GM20431 (cell line): Measurements from ENCODE around the gene SLC25A51.
"Not testable (repeated sequence)": the region's sequence is repeated elsewhere in the genome, so short reads cannot be mapped to it uniquely, and the experiment has no call there.

Experiments used
- in situ Hi-C: fragments of 300-500 bp; cut with MseI, MboI; formaldehyde crosslinking; loops from one replicate; pipeline ENCODE4 v1.15.0; 2020; ENCODE audit warnings: low sequenced_read_pairs; ENCODE audit not compliant: unreplicated experiment

Gene SLC25A51

GRCh38 chr9:37909836-37910235, 5.9 kb upstream of the SLC25A51 start:
- in situ Hi-C loops: loop anchor here (25.0 kb wide), 3 partner anchors 252 to 452 kb away; no protein-coding TSS in a partner anchor

DNA sequence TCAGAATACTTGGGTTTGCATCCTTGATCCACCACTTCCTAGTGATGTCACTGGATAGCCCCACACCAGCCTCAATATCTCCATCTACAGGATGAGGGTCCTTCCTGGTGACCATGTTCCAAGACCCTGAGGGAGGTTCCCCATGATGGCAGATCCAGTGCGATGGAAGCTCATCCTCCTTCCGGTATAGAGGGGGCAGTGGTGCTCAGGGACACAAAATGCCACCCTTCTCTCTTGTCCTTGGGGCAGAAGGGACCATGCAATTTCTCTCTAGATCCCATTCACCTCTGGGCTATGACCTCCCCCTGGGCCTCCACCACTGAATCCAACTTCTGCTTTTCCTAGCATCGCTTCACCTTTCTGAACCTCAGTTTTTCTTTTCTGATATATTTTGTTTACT, 5.4 kb upstream of the SLC25A51 start:
- in situ Hi-C loops: loop anchor here (25.0 kb wide), 3 partner anchors 253 to 453 kb away; no protein-coding TSS in a partner anchor

GRCh38 chr9:37908698-37909186, 4.8 kb upstream of the SLC25A51 start:
- in situ Hi-C loops: loop anchor here (25.0 kb wide), 3 partner anchors 254 to 454 kb away; no protein-coding TSS in a partner anchor

- in situ Hi-C loops: loop anchor here (25.0 kb wide), 3 partner anchors 254 to 454 kb away; no protein-coding TSS in a partner anchor
Observed at GRCh38 chr9:37908283-37908682, 4.4 kb upstream of the SLC25A51 start.

- in situ Hi-C loops: loop anchor here (25.0 kb wide), 3 partner anchors 256 to 456 kb away; no protein-coding TSS in a partner anchor
Observed at GRCh38 chr9:37906312-37907239, 2.6 kb upstream of the SLC25A51 start.

DNA sequence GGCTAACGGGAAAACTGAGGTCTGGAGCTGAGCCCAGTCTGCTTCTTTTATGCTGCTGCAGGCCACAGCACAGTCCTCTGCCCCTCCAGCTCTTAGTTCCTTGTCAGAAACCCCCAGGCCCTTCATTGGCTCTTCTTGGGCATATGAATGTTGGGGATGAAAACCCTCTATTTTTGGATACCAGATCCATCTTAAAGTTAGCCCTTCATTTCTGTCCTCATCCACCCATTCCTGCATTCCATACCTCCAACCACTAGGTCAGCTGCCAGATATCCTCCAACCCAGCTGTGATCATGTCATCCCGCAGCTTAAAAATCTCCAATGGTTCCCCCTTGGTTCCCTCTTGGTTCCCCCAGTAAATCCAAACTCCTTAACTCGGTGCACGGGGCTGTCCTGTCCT, 1.8 kb upstream of the SLC25A51 start:
- in situ Hi-C loops: loop anchor here (25.0 kb wide), 3 partner anchors 257 to 457 kb away; no protein-coding TSS in a partner anchor

GRCh38 chr9:37905131-37905505, 1.2 kb upstream of the SLC25A51 start:
- in situ Hi-C loops: loop anchor here (25.0 kb wide), 3 partner anchors 257 to 457 kb away; no protein-coding TSS in a partner anchor

DNA sequence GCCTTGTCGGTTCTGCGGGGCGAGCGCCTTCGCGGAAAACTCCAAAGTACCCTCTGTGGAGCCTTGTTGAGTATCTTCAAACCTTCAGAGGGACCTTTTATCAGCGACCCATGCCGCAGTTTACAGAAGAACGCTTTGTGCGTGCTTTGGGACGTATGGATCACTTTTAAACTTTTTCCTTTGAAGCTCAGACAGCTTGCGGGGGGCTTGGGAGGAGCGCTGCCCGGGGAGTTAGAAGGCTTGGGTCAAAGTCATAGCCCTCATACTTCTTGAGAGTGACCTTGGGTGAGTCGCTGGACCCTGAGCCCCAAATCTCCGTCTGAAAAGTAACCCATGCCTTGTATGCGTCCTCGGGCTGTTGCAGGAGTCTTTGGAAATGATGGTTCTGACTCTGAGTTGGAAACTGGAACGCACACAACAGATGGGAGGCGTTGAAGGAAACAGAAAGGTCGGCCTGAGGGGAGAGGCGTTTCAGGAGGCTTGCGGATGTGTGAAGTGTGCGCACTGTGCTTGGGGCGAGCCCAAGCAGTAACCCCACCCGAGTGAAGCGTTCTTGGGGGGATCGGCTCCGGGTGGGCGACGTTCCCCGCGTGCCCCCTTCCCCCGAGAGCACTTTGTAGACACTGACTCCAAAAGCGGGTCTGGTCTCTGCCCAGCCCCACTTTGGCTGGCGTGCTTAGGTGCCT, 661 bp upstream of the SLC25A51 start:
- in situ Hi-C loops: loop anchor here (25.0 kb wide), 3 partner anchors 258 to 458 kb away; no protein-coding TSS in a partner anchor

DNA sequence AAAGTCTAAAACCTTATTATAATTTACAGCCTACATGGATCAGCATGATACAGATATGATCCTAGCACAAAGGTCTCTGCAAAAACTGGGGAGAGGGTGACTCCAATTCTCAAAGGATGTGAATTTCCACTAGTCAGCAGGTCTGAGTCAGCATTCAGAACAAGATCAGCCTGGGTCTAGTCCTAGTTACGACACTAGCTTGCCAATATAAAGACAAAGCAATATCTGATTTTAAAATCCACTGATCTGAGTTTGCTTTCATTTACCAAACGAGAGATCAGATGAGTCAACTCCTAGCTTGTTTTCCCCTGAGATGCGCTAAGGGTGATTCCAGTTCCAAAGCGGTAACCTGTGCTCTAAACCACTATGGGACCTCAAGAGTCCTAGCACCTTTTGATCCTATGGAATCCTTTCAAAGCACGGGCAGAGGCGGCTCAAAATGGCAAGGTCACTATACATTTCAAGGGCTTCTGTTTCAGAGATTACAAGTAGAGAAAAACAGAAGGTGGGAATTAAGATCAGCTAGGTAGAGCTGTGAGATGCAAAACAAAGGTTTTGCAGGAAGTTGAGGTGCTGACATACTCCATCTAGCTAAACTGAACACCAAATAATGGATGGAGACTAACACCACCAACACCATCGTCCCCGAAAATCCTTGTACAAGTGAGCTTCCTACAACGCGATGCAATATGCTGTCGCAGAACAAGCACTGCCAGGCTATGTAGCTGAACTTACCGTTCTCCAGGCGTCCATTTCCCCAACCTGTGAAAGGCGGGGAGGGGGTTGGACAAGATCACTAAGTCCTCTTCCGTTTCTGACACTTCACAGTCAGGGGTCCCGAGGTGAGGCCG, 906 bp downstream of the SLC25A51 start:
- in situ Hi-C loops: loop anchor here (25.0 kb wide), 3 partner anchors 259 to 459 kb away; no protein-coding TSS in a partner anchor

- in situ Hi-C loops: loop anchor here (25.0 kb wide), 3 partner anchors 260 to 460 kb away; no protein-coding TSS in a partner anchor
Observed at GRCh38 chr9:37902131-37902530, 1.8 kb downstream of the SLC25A51 start.

DNA sequence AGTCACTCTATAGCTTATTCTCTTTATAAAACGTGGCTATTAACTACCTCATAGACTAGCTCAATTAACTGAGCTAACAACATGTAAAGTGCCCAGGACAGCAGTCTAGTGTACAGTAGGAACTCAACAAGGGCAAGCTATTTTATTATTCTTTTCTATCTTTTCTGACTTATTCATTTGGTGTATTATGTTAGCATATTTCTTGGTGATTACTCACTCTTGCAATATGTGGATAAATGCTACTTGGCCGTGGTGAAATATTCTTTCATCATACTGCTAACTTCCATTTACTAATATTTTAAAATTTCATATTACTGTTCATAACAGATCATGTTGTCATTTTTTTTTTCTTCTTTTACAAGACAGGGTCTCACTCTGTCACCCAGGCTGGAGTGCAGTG, 4.9 kb downstream of the SLC25A51 start:
- in situ Hi-C loops: no loop called here

GRCh38 chr9:37897665-37898064, 6.3 kb downstream of the SLC25A51 start:
- in situ Hi-C loops: no loop called here

DNA sequence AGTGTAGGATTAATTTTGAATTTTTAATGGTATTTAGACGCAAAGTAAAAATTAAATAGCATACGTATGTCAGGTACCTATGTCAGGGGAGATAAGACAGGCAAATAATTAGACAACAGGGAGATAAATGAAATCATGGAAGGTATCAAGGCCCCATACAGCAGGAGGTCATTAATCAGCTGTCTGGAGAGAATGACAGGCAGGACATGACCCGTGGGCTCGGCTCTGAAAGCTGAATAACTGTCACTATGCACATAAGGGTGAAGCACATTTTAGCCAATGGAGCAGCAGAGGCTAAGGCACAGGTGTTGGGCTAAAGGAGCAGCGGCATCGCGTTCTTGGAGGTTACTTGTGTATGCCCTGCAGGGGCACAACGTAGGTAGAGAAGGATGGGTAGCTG, 11.9 kb downstream of the SLC25A51 start:
- in situ Hi-C loops: no loop called here

DNA sequence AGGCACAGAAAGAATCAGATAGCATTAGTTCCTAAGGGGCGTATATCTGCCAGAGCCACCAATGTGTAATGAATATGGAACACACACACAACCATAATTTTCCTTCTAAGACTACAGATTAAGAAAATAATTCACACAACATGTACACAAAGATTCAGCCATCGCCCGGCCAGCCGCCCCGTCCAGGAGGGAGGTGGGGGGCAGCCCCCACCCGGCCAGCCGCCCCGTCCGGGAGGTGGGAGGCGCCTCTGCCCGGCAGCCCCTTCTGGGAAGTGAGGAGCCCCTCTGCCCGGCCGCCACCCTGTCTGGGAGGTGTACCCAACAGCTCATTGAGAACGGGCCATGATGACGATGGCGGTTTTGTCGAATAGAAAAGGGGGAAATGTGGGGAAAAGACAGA, 12.9 kb downstream of the SLC25A51 start:
- in situ Hi-C loops: not testable (repeated sequence)

DNA sequence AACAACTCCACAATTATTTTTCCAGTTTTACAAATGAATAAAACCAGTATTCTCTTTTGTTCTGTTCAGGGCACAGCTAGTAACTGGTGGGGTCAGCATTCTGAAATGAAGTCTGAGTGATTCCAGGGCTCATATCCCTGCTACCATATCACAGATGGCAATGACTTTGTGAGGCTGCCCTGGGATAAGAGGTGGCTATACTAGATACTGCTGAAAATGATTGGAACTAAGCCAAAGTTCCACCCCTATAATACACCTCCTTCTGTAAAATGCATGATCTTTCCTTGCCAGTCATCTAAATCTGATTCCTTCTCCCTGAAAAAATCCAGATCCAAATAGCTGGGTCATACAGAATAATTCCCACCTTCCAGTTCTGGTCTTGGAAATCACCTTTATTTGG, 14.4 kb downstream of the SLC25A51 start:
- in situ Hi-C loops: no loop called here

- in situ Hi-C loops: not testable (repeated sequence)
Observed at GRCh38 chr9:37887977-37888583, 15.8 kb downstream of the SLC25A51 start.

- in situ Hi-C loops: no loop called here
Observed at GRCh38 chr9:37880916-37881479, 22.9 kb downstream of the SLC25A51 start.

GRCh38 chr9:37876376-37876775, 27.6 kb downstream of the SLC25A51 start:
- in situ Hi-C loops: no loop called here

DNA sequence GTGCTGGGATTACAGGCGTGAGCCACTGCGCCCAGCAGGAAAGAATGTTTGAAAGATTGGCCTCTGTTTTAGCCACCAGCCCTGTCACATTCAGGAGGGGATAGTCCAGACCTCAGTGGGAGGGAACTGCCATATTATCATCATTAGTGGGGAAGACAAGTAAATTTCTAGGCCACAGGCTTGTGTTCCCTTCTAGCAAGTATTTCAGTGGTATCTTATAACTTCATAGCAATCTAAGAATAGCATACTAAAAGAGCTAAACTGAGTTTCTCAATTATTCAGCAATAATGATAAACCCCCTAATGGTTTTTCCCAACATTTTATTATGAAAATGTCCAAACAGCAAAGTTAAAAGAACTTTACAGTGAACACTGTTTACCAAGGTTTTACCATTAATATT, 30.0 kb downstream of the SLC25A51 start:
- in situ Hi-C loops: no loop called here
